Fibroblast of lung (primary cell): ENCODE data around the gene GPR137.

Experiments used
- EZH2 ChIP-seq: IDR thresholded peaks from 2 replicates; pipeline ENCODE4 v1.5.1; 2012; ENCODE audit warnings: low read length, control low read depth, mild to moderate bottlenecking; ENCODE audit errors: missing control alignments
- TF ChIP-seq, protein P1 (sequence below), 2 donors: IDR thresholded peaks in 1 of 2; conservative IDR thresholded peaks in 1 of 2; 1 replicate in 1 of 2; 2 replicates in 1 of 2; pipeline ENCODE4 v1.5.1; 2011 to 2012; ENCODE audit warnings: low read length in 2 of 2, control low read depth in 1 of 2, inconsistent platforms in 1 of 2, low read depth in 1 of 2, mild to moderate bottlenecking in 1 of 2

DNA sequence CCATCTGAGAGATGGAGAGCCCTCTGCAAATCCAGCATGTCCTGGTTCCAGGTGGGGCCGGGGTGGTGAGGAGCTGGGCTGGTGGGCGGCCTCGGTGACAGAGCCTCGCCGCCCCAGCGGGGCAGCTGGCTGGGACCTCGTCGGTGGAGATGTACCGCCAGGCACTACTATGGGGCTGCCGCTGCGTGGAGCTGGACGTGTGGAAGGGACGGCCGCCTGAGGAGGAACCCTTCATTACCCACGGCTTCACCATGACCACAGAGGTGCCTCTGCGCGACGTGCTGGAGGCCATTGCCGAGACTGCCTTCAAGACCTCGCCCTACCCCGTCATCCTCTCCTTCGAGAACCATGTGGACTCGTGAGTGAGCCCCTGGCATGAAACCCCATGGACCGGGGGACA lies 27.3 kb upstream of the GPR137 start:
- TF ChIP-seq, protein P1, sequence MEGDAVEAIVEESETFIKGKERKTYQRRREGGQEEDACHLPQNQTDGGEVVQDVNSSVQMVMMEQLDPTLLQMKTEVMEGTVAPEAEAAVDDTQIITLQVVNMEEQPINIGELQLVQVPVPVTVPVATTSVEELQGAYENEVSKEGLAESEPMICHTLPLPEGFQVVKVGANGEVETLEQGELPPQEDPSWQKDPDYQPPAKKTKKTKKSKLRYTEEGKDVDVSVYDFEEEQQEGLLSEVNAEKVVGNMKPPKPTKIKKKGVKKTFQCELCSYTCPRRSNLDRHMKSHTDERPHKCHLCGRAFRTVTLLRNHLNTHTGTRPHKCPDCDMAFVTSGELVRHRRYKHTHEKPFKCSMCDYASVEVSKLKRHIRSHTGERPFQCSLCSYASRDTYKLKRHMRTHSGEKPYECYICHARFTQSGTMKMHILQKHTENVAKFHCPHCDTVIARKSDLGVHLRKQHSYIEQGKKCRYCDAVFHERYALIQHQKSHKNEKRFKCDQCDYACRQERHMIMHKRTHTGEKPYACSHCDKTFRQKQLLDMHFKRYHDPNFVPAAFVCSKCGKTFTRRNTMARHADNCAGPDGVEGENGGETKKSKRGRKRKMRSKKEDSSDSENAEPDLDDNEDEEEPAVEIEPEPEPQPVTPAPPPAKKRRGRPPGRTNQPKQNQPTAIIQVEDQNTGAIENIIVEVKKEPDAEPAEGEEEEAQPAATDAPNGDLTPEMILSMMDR (conservative IDR thresholded peaks at IDR 0.05 in 1 of 2, IDR thresholded peaks at IDR 0.05 in 1 of 2; ENCODE audit: low read depth in 1 of 2, low read length in 2 of 2) = no peak
- TF ChIP-seq EZH2 = no peak
